Measurements from ENCODE around the gene GNG7.

- no peak for TF ChIP-seq CTCF (IDR thresholded peaks at IDR 0.05)
- TF ChIP-seq POLR2A (IDR thresholded peaks at IDR 0.05) = no peak
Measured at GRCh38 chr19:2639999-2640398, 62.5 kb downstream of the GNG7 start.
